ENCODE results near the gene AWAT2.

- TF ChIP-seq POLR2A (IDR thresholded peaks at IDR 0.05): no peak
- no peak for TF ChIP-seq CTCF (IDR thresholded peaks at IDR 0.05)
- TF ChIP-seq POLR2AphosphoS5 (IDR thresholded peaks at IDR 0.05): no peak
Measured at GRCh38 chrX:70088751-70089150, 39.0 kb upstream of the AWAT2 start.
